Stimulated activated CD4-positive, alpha-beta T cell treated with anti-CD3 and anti-CD28 coated beads, Interleukin-1b, Interleukin-23, amount 100 ng/mL, for 24 hours (primary cell): ENCODE data around the gene MAPRE3.

Experiments used
- DNase-seq, 4 experiments: peaks; one replicate each; pipeline ENCODE4 v3.0.0-alpha.2; 2020; ENCODE audit warnings: low read depth in 4 of 4, low spot score in 1 of 4

The MAPRE3 gene

GRCh38 chr2:26982102-26982742, 11.8 kb downstream of the MAPRE3 start:
- DNase-seq = no peak

- DNase-seq = no peak
These were observed 13.3 kb downstream of the MAPRE3 start for GRCh38 chr2:26983746-26984145.

GRCh38 chr2:26985807-26986206, 15.4 kb downstream of the MAPRE3 start:
- DNase-seq = no peak

DNA sequence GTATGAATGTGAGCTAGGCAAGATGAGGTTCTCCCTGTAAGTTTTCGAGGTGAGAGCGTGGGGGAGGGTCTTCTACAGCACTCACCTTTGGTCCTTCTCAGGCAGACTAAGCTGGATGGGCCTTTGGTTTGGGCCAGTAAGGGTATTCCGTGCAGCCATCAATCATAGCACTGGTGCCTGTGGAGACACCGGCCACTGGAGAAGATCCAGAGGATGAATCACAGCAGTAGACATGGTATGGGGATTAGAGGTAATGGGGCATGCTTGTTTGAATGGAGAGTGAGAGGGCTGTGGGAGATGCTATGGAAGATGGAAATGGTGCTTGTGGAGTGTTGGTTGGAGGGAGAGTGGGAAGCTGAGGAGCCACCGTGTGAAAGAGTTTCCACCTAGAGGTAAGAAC, 16.1 kb downstream of the MAPRE3 start:
- DNase-seq = no peak

DNA sequence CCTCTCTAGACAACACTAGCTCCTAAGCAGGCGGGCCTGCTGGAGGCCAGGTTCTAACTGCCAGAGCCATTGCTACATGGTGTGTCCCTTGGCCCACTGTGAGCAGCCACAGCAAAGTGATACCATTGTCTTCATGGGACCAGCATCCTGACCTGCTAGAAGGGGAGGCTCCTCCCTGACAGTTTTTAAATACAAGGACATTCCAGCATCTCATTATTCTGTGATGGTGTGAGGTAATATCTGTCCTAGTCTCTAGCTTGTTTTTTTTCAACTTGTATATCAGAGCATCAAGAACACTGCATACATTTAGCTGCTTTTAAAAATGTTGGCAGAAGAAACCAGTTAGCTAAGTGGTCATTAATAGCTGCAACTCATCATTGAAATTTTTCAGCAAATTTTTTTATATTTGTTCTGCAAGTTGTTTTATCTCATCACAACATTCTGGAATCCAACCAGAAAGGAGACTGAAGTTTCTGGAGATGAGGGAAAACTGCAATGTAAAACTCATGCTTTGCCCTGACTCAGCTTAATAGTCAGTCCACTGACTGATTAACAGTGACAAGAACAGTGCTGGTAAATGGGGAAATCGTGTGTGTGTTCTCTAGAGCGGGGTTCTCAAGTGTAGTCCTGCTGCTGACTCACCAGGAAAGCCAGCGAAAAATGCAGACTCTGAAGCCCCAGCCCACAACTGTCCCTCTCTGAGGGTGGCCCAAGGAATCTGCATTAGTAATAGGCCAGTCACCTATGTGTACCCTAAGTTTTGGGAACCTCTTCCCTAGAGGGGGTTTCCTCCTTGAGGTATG, 17.8 kb downstream of the MAPRE3 start:
- DNase-seq = no peak

GRCh38 chr2:26989156-26989555, 18.7 kb downstream of the MAPRE3 start:
- DNase-seq = no peak

DNA sequence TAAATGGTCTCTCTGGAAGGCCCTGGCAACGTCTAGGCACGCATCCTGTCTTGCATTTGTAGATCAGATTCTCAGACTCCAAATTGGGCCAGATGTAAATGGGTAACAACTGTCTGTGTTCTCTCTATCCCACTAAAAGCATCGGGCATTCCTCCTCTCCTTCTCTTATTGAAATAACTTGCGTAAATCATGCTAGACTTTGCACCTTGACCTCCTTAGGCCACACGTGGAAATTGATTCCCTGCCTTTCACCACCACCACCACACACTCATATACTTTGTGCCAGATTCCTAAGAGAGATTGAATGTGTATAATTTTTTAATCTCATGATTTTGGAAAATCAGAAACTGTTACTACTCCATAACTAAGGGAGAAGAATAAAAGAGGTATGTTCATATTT, 21.3 kb downstream of the MAPRE3 start:
- no peak for DNase-seq

DNA sequence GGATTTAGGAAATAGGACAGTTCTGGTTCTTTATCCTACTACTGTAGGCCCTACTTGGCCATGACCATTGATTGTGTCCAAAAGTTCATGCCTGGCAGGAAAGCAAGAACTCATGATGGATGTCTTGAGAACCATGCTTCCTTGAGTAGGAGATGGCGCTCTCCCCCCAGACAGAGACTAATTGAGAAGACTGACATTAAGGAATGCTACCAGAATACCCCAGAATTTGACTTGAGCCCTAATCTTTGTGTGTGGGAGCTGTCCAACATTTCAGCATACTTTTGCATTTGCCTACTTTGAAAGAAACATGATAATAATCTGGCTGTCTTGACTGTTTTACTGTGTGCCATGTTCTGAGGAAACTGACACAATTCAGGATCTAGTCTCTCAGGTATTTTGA, 23.3 kb downstream of the MAPRE3 start:
- no peak for DNase-seq

DNA sequence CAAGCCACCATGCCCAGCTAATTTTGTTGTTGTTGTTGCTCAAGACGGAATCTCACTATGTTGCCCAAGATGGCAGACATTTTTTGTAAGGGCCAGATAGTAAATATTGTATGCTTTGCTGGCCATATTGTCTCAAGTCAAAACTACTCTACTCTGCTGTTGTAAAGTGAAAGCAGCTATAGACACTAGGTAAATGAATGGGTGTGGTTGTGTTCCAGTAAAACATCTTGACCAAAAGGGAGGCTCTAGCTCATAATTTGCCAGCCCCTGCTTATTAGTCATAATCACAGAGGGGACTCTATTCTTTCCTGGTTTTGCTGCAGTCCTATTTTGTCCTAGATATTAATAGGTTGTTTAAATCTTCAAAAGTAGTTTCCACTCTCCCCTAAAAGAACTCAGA, 24.5 kb downstream of the MAPRE3 start:
- no peak for DNase-seq

- no peak for DNase-seq
These were observed 27.0 kb downstream of the MAPRE3 start for GRCh38 chr2:26997394-26997793.

DNA sequence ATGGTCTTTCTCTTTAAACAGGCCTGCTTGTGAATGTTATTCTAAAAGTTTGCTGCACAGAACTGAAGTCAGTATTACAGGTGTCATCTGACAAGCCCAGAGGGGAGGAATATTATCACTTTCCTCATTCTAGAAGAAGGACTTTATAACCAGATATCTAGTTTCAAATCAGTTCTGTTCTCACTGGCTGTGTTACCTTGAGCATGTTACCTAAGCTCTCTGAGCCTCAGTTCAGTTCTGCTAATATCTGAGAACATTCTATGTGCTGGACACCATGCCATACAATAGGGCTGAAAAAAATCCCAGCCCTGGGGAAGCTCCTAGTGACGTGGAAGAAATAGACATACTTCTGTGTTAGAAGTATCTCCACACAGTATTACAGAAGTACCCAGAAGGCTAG, 27.9 kb downstream of the MAPRE3 start:
- no peak for DNase-seq

DNA sequence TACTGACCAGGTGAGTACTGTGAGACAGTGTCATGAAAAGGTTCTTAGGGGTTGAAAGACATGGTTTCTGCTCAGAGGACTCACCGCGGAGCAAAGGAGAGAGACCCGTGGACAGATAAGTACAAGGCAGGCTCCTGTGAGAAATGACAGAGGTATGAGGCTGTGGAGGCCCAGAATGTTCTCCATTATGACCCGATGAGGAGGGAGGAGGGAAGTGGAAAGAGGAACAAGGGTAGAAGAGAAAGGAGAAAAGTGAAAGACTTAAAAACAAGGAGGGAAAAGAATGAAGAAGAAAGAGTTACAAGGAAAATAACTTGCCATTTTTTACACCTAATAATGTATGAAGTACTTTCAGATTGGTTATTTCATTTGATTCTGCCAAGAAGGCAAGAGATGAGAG, 29.8 kb downstream of the MAPRE3 start:
- DNase-seq = no peak

DNA sequence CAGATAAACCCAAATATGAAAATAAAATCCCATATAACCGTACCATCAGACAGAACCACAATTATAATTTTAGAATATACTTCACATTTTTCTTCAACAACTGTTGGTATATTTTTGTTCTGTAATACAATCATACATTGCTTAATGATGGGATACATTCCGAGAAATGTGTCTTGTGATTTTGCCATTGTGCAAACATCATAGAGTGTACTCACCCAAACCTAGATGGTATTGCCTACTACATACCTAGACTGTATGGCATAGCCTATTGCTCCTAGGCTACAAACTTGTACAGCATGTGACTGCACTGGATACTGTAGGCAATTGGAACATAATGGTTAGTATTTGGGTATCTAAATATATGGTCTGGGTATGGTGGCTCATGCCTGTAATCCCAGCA, 30.6 kb downstream of the MAPRE3 start:
- DNase-seq = no peak

DNA sequence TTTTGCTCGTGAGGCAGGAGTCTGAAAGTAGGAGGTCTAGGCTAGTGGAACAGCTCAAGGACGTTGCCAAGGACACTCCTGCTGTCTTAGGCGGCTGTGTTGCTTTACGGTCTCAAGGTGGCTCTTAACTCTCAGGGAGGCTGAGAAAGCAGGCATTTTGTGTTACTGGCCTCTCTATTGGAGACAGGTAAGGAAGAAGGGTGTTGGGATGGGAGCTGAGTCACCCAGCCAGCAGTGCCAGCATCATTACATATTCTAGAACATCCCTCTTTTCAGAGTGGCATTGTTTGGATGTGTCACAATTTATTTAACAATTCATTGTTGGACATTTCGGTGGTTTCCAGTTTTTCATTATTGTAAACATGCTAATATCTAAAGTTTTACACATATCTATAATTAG, 31.5 kb downstream of the MAPRE3 start:
- DNase-seq = no peak

DNA sequence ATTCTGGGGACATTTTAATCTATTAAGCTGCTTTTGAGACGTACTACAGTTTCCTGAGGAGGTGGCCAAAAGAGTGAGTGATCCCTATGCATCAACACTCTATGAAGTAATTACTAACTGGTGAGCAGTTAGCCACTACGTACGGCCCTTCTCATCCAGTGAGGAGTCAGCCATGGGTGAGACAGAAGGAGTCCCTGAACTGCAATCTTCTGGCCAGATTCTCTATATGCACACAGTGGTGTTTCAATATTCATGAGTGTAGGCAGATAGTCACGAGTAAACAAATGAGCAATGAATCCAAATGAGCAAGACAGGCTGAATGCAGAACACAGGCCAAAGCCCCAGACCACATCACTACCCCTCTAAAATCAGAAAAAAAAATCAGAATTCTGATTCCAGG, 32.6 kb downstream of the MAPRE3 start:
- DNase-seq = no peak

GRCh38 chr2:27003857-27004256, 33.4 kb downstream of the MAPRE3 start:
- DNase-seq = no peak

- DNase-seq = no peak
These were observed 36.4 kb downstream of the MAPRE3 start for GRCh38 chr2:27006602-27007415.

DNA sequence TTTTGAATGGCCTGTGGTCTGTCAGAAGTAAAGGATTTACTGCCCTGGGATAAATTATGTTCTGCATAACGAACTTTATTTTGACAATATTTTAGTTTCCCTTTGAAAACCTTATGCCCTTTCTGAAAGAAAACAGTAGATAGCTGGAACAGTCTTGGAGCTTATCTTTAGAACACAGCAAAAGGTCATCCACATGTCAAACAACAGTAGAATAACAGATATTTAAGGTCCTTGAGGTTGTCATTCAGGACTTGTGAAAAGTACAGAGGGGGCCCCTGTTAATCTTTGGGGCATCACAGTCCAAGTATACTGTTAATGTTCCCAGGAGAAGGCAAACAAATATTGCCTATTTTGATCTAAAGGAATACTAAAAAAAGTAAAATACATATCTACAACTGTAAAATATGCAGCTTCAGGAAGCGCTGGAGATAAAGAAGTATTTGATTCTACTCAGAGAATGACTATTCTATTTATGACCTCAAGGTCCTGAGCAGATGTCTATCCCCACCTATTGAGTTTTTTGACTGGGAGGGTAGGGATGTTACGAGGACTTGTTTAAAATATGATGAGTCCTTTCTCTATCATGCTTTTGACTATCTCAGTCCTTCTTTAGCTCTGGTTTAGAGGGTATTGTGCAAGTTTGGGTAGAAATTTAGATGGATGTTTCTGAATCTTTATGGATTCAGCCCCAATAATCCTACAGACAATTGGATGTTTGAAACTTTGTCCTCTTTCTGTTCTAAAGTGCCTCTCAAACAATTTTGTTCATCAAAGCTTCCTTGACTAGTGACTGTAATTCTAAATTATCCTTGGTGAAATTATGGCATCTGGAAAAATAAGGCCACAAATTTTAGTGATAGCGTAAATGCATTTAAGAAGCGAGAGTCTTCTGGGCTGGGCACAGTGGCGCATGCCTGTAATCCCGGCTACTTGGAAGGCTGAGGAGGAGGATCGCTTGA, 37.3 kb downstream of the MAPRE3 start:
- DNase-seq = no peak

GRCh38 chr2:27008678-27009077, 38.2 kb downstream of the MAPRE3 start:
- DNase-seq = no peak

DNA sequence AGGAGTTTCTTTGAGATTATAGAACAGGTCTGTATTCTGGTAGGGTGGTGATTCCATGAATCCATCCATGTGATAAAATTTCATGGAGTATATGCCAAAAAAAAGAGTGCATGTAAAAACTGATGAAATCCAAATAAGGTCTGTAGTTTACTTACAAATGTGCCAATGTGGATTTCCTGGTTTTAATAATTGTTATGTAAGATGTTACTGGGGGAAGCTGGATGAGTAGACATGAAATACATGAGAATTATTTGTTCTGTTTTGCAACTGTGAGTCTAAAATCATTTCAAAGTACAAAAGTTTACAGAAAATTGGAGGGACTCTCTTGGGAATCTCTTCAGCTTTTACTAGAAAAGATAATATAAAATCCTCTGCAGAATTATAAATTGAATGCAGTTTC, 38.6 kb downstream of the MAPRE3 start:
- no peak for DNase-seq

DNA sequence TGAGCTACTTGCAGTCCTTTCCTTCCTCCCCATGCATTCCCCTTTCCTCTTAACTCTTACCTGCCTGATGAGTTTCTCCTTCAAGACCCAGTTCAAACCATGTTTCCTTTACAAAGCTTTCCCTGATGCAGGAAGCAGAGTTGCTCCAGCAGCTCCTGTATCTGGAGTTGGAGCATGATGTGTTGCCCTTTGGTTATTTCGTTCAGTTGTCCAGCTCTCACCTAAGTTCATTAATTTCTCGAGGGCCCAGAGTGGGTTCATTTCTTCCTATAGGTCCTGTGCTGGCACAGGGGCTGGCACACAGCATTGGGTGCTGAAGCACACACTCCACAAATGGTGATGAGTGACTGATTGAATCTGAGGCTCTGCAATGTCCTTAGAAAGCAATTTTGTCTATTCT, 39.3 kb downstream of the MAPRE3 start:
- DNase-seq = no peak
